Body of pancreas (tissue), 4 donors: Measurements from ENCODE around the gene AGAP1. TPM values are rescaled to one million over a fixed set of nuclear protein-coding genes. Genes with fewer than 3 reads are reported as not detected.

ENCODE experiments used
- ATAC-seq: fragments of 150-250 bp; one replicate; pipeline ENCODE4 v1.9.1; 2016
- DNase-seq, 4 donors: peaks; one replicate each; pipeline ENCODE4 v3.0.0-alpha.2; 2019
- H3K27ac ChIP-seq, 4 donors: fragments of 200-600 bp; sonication (generic); 1 replicate in 3 of 4; 2 replicates in 1 of 4; pipeline versions ENCODE4 v1.5.1 to v1.6.1; 2016 to 2019; ENCODE audit warnings: mild to moderate bottlenecking in 1 of 4, mixed read lengths in 1 of 4, moderate library complexity in 1 of 4
- H3K27me3 ChIP-seq, 2 donors: fragments of 200-600 bp; sonication (generic); one replicate each; pipeline ENCODE4 v1.6.0; 2016; ENCODE audit warnings: mild to moderate bottlenecking in 1 of 2
- H3K36me3 ChIP-seq, 2 donors: fragments of 200-600 bp; sonication (generic); replicated peaks in 1 of 2; 2 replicates each; pipeline ENCODE4 v1.5.1; 2016; ENCODE audit warnings: low read depth in 2 of 2; ENCODE audit not compliant: insufficient read depth in 1 of 2
- H3K4me1 ChIP-seq: fragments of 200-600 bp; sonication (generic); one replicate; pipeline ENCODE4 v1.6.0; 2016
- H3K4me3 ChIP-seq, 2 donors: fragments of 200-600 bp; sonication (generic); 1 replicate in 1 of 2; 2 replicates in 1 of 2; pipeline ENCODE4 v1.5.1; 2016 to 2019
- H3K9me3 ChIP-seq, 3 donors: fragments of 200-600 bp; sonication (generic); 1 replicate in 2 of 3; 2 replicates in 1 of 3; pipeline ENCODE4 v1.5.1; 2016
- CTCF ChIP-seq, 7 experiments: fragments of 450-650 bp in 4 of 7; fragments of 200-600 bp in 3 of 7; sonication (generic) in 3 of 7; IDR thresholded peaks; one replicate each; pipeline ENCODE4 v1.5.1; 2016 to 2019; ENCODE audit warnings: antibody characterized with exemption in 7 of 7
- POLR2A ChIP-seq, 3 donors: fragments of 450-650 bp; IDR thresholded peaks; one replicate each; pipeline ENCODE4 v1.6.1; 2016; ENCODE audit warnings: antibody characterized with exemption in 3 of 3, mild to moderate bottlenecking in 2 of 3
- WGBS, 2 donors: methylation state at CpG; one replicate each; pipeline ENCODE4 v1.1.5; 2017; 5-methylcytosine and 5-hydroxymethylcytosine counted together
- intact Hi-C: fragments of 100-400 bp; cut with DNase I; formaldehyde crosslinking; loops from one replicate; pipeline ENCODE4 v1.15.1; 2023
- total RNA-seq, 2 donors: library from RNA; depleted of rRNA; stranded (reverse); fragments of >200 nt; gene quantifications; one replicate each; pipeline ENCODE4 v1.1.0, GENCODE V29; 2016

AGAP1 gene
- total RNA-seq, 2 donors from 2014 or later = 21.3 to 32.6 TPM

GRCh38 chr2:236052926-236053821 is 559.3 kb downstream of the AGAP1 start:
- Histone ChIP-seq H3K27ac (no peak overlapping the region), H3K4me3 (no peak overlapping the region), H3K27me3 (no peaks in the 10 kb centered on the region), H3K9me3 (no peaks in the 10 kb centered on the region), H3K4me1 (no peaks in the 10 kb centered on the region), H3K36me3 (no peaks in the 10 kb centered on the region)
- DNase-seq (no peak), ATAC-seq (no peak)
- 80 to 92% methylated on average over 37 of the region's 37 CpGs for WGBS, 2 donors
- no peak for TF ChIP-seq CTCF (IDR thresholded peaks at IDR 0.05)
- no peak for TF ChIP-seq POLR2A (IDR thresholded peaks at IDR 0.05)
- intact Hi-C loops = no loop called here

GRCh38 chr2:236054125-236054524 is 560.3 kb downstream of the AGAP1 start:
- H3K4me3 ChIP-seq = no peak overlapping the region
- 74 to 87% methylated on average over 2 of the region's 2 CpGs for WGBS, 2 donors
- no peaks in the 10 kb centered on the region for H3K27me3 ChIP-seq
- intact Hi-C loops = no loop called here
- TF ChIP-seq CTCF (IDR thresholded peaks at IDR 0.05) (no peak), POLR2A (IDR thresholded peaks at IDR 0.05) (no peak)
- H3K4me1 ChIP-seq = no peaks in the 10 kb centered on the region
- ATAC-seq (no peak), DNase-seq (no peak)
- H3K36me3 ChIP-seq = no peaks in the 10 kb centered on the region
- H3K9me3 ChIP-seq = no peaks in the 10 kb centered on the region
- H3K27ac ChIP-seq = no peak overlapping the region

- Histone ChIP-seq H3K27me3 (no peaks in the 10 kb centered on the region), H3K36me3 (no peaks in the 10 kb centered on the region), H3K4me1 (no peaks in the 10 kb centered on the region), H3K9me3 (no peaks in the 10 kb centered on the region), H3K4me3 (no peak overlapping the region), H3K27ac (no peak overlapping the region)
- ATAC-seq (no peak), DNase-seq (no peak)
- intact Hi-C loops = no loop called here
- no peak for TF ChIP-seq POLR2A (IDR thresholded peaks at IDR 0.05)
- TF ChIP-seq CTCF (IDR thresholded peaks at IDR 0.05) = no peak
- 73 to 89% methylated on average over 19 of the region's 19 CpGs for WGBS, 2 donors
These were observed 560.9 kb downstream of the AGAP1 start for GRCh38 chr2:236054621-236055305.

- intact Hi-C loops = no loop called here
- H3K27me3 ChIP-seq = no peaks in the 10 kb centered on the region
- no peak for DNase-seq
These were observed 561.6 kb downstream of the AGAP1 start for GRCh38 chr2:236055471-236055870.

More at GRCh38 chr2:236055471-236055870, 561.6 kb downstream of the AGAP1 start:
- Histone ChIP-seq H3K9me3 (no peaks in the 10 kb centered on the region), H3K4me1 (no peaks in the 10 kb centered on the region), H3K36me3 (no peaks in the 10 kb centered on the region), H3K4me3 (no peak overlapping the region), H3K27ac (no peak overlapping the region)
- WGBS, 2 donors = 76 to 83% methylated on average over 8 to 13 of the region's 13 CpGs
- no peak for TF ChIP-seq CTCF (IDR thresholded peaks at IDR 0.05)
- TF ChIP-seq POLR2A (IDR thresholded peaks at IDR 0.05) = no peak
- ATAC-seq = no peak
